RWPE1 (cell line): Measurements from ENCODE around the gene HIVEP3.

Experiments used
- CTCF ChIA-PET: fragments of 350-600 bp; sonication (Branson Sonifier 250); formaldehyde crosslinking; extraction: SDS; loops from one replicate; lab custom pipeline; 2021; lab: Yijun Ruan, JAX
- POLR2A ChIA-PET: fragments of 400-600 bp; formaldehyde crosslinking; extraction: SDS; loops from one replicate; lab custom pipeline; 2020; ENCODE audit warnings: antibody characterized with exemption; ENCODE audit not compliant: low non-redundant PET; lab: Yijun Ruan, JAX
- DNase-seq: peaks from one replicate; pipeline ENCODE4 v3.0.0; 2012; ENCODE audit warnings: low spot score
- H3K27ac ChIP-seq: fragments of 450-650 bp; 2 replicates; pipeline ENCODE4 v1.5.1; 2017
- CTCF ChIP-seq: fragments of 450-650 bp; conservative IDR thresholded peaks from 2 replicates; pipeline ENCODE4 v1.5.1; 2017; ENCODE audit warnings: low read depth, mild to moderate bottlenecking

HIVEP3 gene

DNA sequence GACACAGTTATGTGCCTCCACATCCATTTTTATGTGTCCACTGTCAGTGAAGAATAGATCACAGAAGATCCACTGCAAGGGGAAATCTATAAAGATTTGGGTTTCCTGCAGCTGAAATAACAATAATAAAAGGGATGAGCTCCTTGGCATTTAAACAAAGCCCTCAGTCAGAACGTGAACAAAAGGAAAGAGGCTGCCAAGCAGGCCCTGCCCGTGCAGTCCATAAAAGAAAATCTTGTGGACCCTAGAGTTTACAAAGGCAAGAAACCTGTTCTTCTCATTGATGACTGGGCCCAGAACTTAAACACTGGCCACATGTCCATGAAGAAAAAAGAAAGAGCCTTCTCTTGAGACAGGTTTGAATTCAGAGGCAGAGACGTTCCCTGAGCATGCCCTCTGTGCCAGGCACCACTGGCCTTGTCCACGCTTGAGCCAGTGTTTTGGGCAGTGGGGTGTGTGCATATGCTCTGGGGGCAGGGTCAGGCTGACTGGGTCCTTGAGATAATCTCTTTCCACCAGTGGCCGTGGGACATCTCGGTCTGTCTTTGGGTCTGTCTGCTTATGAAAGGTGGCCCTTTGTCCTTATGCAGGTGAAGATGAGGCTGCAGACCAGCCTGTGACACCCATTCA lies 142.7 kb downstream of the HIVEP3 start:
- no peak overlapping the region for H3K27ac ChIP-seq
- DNase-seq: no peak
- CTCF ChIA-PET: no interaction called here
- POLR2A ChIA-PET: no interaction called here
- no peak for TF ChIP-seq CTCF

DNA sequence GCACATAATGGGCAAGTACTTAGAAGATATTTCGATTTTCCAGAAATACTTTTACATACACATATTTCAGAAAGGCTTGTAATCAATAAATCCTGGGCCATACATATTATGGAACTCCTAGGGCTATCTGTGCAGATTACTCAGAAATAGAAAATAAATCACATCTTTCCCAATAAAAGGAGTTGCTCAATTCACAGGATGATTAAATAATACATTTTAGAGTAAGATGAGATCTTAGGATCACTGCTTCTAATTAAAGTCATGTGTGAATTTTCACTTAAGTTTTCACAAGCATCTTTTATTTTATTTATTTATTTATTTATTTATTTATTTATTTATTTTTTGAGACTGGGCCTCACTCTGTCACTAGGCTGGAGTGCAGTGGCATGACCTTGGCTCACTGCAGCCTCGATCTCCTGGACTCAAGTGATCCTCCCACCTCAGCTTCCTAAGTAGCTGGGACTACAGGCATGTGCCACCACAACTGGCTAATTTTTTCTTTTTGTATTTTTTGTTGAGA lies 144.2 kb downstream of the HIVEP3 start:
- CTCF ChIA-PET: no interaction called here
- DNase-seq: no peak
- TF ChIP-seq CTCF: no peak
- no peak overlapping the region for H3K27ac ChIP-seq
- POLR2A ChIA-PET: no interaction called here

- CTCF ChIA-PET: interaction anchor here (0.7 kb wide), 1 partner anchor 1561 kb away, joined by 5 read pairs; no protein-coding TSS in a partner anchor
Observed at GRCh38 chr1:41773842-41774241, 144.9 kb downstream of the HIVEP3 start.

DNA sequence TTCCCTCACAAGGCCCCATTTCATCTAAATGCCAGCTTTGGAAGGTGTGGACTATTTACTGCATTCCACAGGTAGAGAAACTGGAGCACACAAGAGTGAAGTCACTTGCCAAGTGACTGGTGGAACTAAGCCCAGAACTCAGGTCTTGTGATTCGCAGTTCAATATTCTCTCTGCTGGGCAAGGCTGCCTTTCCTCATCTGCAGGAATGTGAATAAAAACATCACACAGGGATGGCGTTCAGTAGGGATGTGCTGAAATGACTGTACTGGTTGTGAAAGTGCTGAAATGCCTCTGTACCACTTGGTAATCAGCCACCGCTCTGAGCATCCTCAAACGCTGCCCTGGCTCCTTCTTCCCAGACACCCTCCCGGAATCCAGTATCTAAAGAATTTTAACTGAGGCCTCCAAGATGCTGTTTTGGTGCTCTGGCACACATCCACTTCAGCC lies 145.6 kb downstream of the HIVEP3 start:
- POLR2A ChIA-PET: no interaction called here
- no peak overlapping the region; the same call in 1 of the 2 replicates for H3K27ac ChIP-seq

More at GRCh38 chr1:41773842-41774241, 144.9 kb downstream of the HIVEP3 start:
- TF ChIP-seq CTCF: no peak
- H3K27ac ChIP-seq: no peak overlapping the region
- DNase-seq: no peak
- POLR2A ChIA-PET: no interaction called here

DNA sequence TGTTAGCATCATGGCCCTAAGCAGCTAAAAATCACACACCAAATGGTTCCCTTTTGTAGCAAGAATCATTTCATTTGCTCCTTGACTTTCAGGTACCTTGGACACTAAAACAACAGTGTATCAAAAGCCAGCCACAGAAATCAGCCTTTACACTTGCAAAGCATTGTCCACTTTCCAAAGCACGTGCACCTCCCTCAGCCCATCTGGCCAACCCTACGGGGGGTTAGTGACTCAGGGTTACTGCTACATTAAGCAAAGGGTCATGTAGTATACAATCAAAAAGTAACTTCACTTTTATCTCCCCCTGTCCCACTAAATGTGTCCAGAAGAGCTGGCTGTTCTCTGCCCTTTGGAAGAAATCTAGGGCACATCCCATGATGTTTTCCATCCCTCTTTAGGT lies 149.7 kb downstream of the HIVEP3 start:
- CTCF ChIA-PET: no interaction called here
- POLR2A ChIA-PET: no interaction called here
- no peak for TF ChIP-seq CTCF
- no peak overlapping the region for H3K27ac ChIP-seq
- no peak for DNase-seq

More for the DNA sequence above, 145.6 kb downstream of the HIVEP3 start:
- TF ChIP-seq CTCF: no peak
- no peak for DNase-seq
- CTCF ChIA-PET: interaction anchor here (0.7 kb wide), 1 partner anchor 1561 kb away, joined by 5 read pairs; no protein-coding TSS in a partner anchor

- H3K27ac ChIP-seq: no peak overlapping the region
- TF ChIP-seq CTCF: no peak
- ChIA-PET CTCF (interaction anchor here (0.6 kb wide), 1 partner anchor 590 kb away, joined by 3 read pairs; no protein-coding TSS in a partner anchor), POLR2A (no interaction called here)
- DNase-seq: no peak
Observed at GRCh38 chr1:41768583-41768982, 150.1 kb downstream of the HIVEP3 start.
